GM23248 (cell line): ENCODE data around the gene IRS1. TPM values are rescaled to one million over a fixed set of nuclear protein-coding genes. Genes with fewer than 3 reads are reported as not detected.

Experiments used
- DNase-seq: peaks from one replicate; pipeline ENCODE4 v3.0.0-alpha.2; 2015
- H2AFZ ChIP-seq: fragments of 200-600 bp; sonication (generic); 2 replicates; pipeline ENCODE4 v1.6.1; 2016; ENCODE audit warnings: antibody characterized with exemption
- H3F3A ChIP-seq: fragments of 200-600 bp; sonication (generic); 2 replicates; pipeline ENCODE4 v1.6.1; 2016; ENCODE audit warnings: mild to moderate bottlenecking, antibody characterized with exemption, mixed run types; ENCODE audit not compliant: insufficient read depth
- H3K27ac ChIP-seq: fragments of 200-600 bp; sonication (generic); 2 replicates; pipeline ENCODE4 v1.5.1; 2016; ENCODE audit warnings: mild to moderate bottlenecking
- H3K27me3 ChIP-seq: fragments of 200-600 bp; sonication (generic); replicated peaks from 2 replicates; pipeline ENCODE4 v1.6.1; 2016; ENCODE audit warnings: mild to moderate bottlenecking; ENCODE audit not compliant: insufficient read depth
- H3K36me3 ChIP-seq: fragments of 200-600 bp; sonication (generic); 2 replicates; pipeline ENCODE4 v1.6.1; 2016; ENCODE audit warnings: low read depth, mild to moderate bottlenecking
- H3K4me1 ChIP-seq: fragments of 200-600 bp; sonication (generic); 2 replicates; pipeline ENCODE4 v1.6.1; 2016; ENCODE audit warnings: mild to moderate bottlenecking; ENCODE audit not compliant: insufficient read depth
- H3K4me2 ChIP-seq: fragments of 200-600 bp; sonication (generic); one replicate; pipeline ENCODE4 v1.6.1; 2016; ENCODE audit warnings: mild to moderate bottlenecking; ENCODE audit not compliant: unreplicated experiment
- H3K4me3 ChIP-seq: fragments of 200-600 bp; sonication (generic); 2 replicates; pipeline ENCODE4 v1.5.1; 2016; ENCODE audit warnings: mild to moderate bottlenecking
- H3K79me2 ChIP-seq: fragments of 200-600 bp; sonication (generic); 2 replicates; pipeline ENCODE4 v1.6.1; 2016; ENCODE audit warnings: mild to moderate bottlenecking; ENCODE audit not compliant: insufficient read depth
- H3K9ac ChIP-seq: fragments of 200-600 bp; sonication (generic); 2 replicates; pipeline ENCODE4 v1.6.1; 2016; ENCODE audit warnings: mild to moderate bottlenecking
- H3K9me2 ChIP-seq: fragments of 200-600 bp; sonication (generic); 2 replicates; pipeline ENCODE4 v1.6.1; 2016; ENCODE audit warnings: mixed run types, mild to moderate bottlenecking, moderate library complexity; ENCODE audit not compliant: insufficient read depth
- H3K9me3 ChIP-seq: fragments of 200-600 bp; sonication (generic); one replicate; pipeline ENCODE4 v1.6.1; 2017; ENCODE audit warnings: low read depth
- H4K20me1 ChIP-seq: fragments of 200-600 bp; sonication (generic); 2 replicates; pipeline ENCODE4 v1.6.0; 2016; ENCODE audit not compliant: insufficient read depth
- EZH2 ChIP-seq: fragments of 200-600 bp; sonication (generic); IDR thresholded peaks from 2 replicates; pipeline ENCODE4 v1.6.1; 2018; ENCODE audit warnings: antibody characterized with exemption, mild to moderate bottlenecking; ENCODE audit not compliant: insufficient read depth, poor library complexity, severe bottlenecking
- EZH2phosphoT487 ChIP-seq: fragments of 200-600 bp; sonication (generic); IDR thresholded peaks from 2 replicates; pipeline ENCODE4 v1.6.1; 2018; ENCODE audit warnings: antibody characterized with exemption, moderate library complexity, mild to moderate bottlenecking, low read depth; ENCODE audit not compliant: insufficient read depth
- WGBS, 2 experiments: methylation state at CpG; one replicate each; pipeline ENCODE4 v1.1.6; 2015 to 2017; ENCODE audit warnings: low lambda C conversion rate in 2 of 2, low coverage in 1 of 2; ENCODE audit errors: missing lambda C conversion rate in 2 of 2; 5-methylcytosine and 5-hydroxymethylcytosine counted together
- in situ Hi-C: fragments of 300-500 bp; cut with MboI; formaldehyde crosslinking; loops from 2 replicates; pipeline ENCODE4 v1.15.0; 2020
- polyA plus RNA-seq: library from polyadenylated mRNA; unstranded; fragments of >200 nt; fragmentation: Nextera tagmentation; extraction: Ambion mirVana; gene quantifications from 2 replicates; pipeline ENCODE4 v1.2.1, GENCODE V29; 2016
- total RNA-seq: library from RNA; depleted of rRNA; stranded (reverse); fragments of >200 nt; shearing (Covaris generic); gene quantifications from 2 replicates; pipeline ENCODE4 v1.2.3, GENCODE V29; 2014

The IRS1 gene
- total and polyA plus RNA-seq, 2 experiments from 2014 or later, result 8.4 to 18.8 TPM

GRCh38 chr2:226739545-226740030 is 60.0 kb downstream of the IRS1 start:
- 73% methylated on average over 6 of the region's 6 CpGs for WGBS, 2 experiments
- H3K27me3 ChIP-seq, result no peaks in the 10 kb centered on the region
- H3K4me1 ChIP-seq, result no peaks in the 10 kb centered on the region
- H3K27ac ChIP-seq, result no peak overlapping the region
- no peaks in the 10 kb centered on the region for H4K20me1 ChIP-seq
- in situ Hi-C loops, result no loop called here
- peaks cover 86% of the 10 kb centered on the region for H3K79me2 ChIP-seq
- no peak overlapping the region for H3K4me3 ChIP-seq
- H3K36me3 ChIP-seq, result peaks cover 20% of the 10 kb centered on the region
- no peak overlapping the region for H2AFZ ChIP-seq
- TF ChIP-seq EZH2 (no peak), EZH2phosphoT487 (no peak)
- H3K9me3 ChIP-seq, result no peaks in the 10 kb centered on the region
- no peak for DNase-seq
- H3K9ac ChIP-seq, result no peak overlapping the region
- 0 out of 2 replicates have a peak, but pooled peaks cover 4% of the 10 kb centered on the region for H3F3A ChIP-seq
- no peaks in the 10 kb centered on the region for H3K9me2 ChIP-seq
- no peak overlapping the region for H3K4me2 ChIP-seq

- TF ChIP-seq EZH2phosphoT487 (no peak), EZH2 (no peak)
- Histone ChIP-seq H4K20me1 (no peaks in the 10 kb centered on the region), H3K27ac (no peak overlapping the region)
Measured at GRCh38 chr2:226738821-226739544, 60.6 kb downstream of the IRS1 start.

GRCh38 chr2:226738191-226738820 is 61.3 kb downstream of the IRS1 start:
- no peaks in the 10 kb centered on the region for H3K27me3 ChIP-seq
- H3K4me1 ChIP-seq, result no peaks in the 10 kb centered on the region
- H3K9me3 ChIP-seq, result no peaks in the 10 kb centered on the region
- peaks cover 5% of the 10 kb centered on the region; the same call in 1 of the 2 replicates for H3F3A ChIP-seq
- H3K9ac ChIP-seq, result no peak overlapping the region
- H4K20me1 ChIP-seq, result no peaks in the 10 kb centered on the region
- WGBS, 2 experiments, result 97 to 98% methylated on average over 8 of the region's 8 CpGs
- H3K4me2 ChIP-seq, result no peak overlapping the region
- H3K9me2 ChIP-seq, result no peaks in the 10 kb centered on the region
- peaks cover 73% of the 10 kb centered on the region for H3K79me2 ChIP-seq
- H3K27ac ChIP-seq, result no peak overlapping the region
- in situ Hi-C loops, result no loop called here
- H3K4me3 ChIP-seq, result no peak overlapping the region
- no peak for DNase-seq
- peaks cover 28% of the 10 kb centered on the region for H3K36me3 ChIP-seq
- TF ChIP-seq EZH2phosphoT487 (no peak), EZH2 (no peak)
- H2AFZ ChIP-seq, result no peak overlapping the region

More at GRCh38 chr2:226738821-226739544, 60.6 kb downstream of the IRS1 start:
- H3K79me2 ChIP-seq, result peaks cover 80% of the 10 kb centered on the region
- H3K9ac ChIP-seq, result no peak overlapping the region
- H3K4me3 ChIP-seq, result no peak overlapping the region
- in situ Hi-C loops, result no loop called here
- no peaks in the 10 kb centered on the region for H3K9me2 ChIP-seq
- no peak overlapping the region for H3K4me2 ChIP-seq
- DNase-seq, result no peak
- 47 to 57% methylated on average over 6 of the region's 6 CpGs for WGBS, 2 experiments
- no peak overlapping the region for H2AFZ ChIP-seq
- peaks cover 26% of the 10 kb centered on the region for H3K36me3 ChIP-seq
- H3K9me3 ChIP-seq, result no peaks in the 10 kb centered on the region
- H3K27me3 ChIP-seq, result no peaks in the 10 kb centered on the region
- H3K4me1 ChIP-seq, result no peaks in the 10 kb centered on the region
- 0 out of 2 replicates have a peak, but pooled peaks cover 4% of the 10 kb centered on the region for H3F3A ChIP-seq

DNA sequence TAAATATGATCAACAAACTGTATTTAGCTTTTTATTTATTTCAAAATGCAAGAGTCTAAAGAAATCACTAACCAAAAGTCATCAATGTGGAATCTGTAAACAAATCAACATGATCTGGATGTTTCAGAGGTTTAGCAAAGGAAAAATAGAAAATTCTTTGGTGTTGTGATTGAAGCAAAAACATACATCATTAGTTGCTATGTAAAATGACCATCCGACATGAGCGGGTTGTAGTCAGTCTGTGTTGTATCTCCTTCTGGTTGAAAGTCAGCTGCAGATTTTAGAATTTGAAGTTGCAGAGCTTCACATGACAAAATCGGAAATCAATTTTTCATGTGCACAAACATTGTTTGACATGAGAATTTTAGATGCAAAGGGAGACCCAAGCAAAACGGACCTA is 63.2 kb downstream of the IRS1 start:
- H3K36me3 ChIP-seq, result peaks cover 28% of the 10 kb centered on the region
- H4K20me1 ChIP-seq, result no peaks in the 10 kb centered on the region
- no peak for DNase-seq
- H3K27me3 ChIP-seq, result no peaks in the 10 kb centered on the region
- peaks cover 54% of the 10 kb centered on the region for H3K79me2 ChIP-seq
- H2AFZ ChIP-seq, result no peak overlapping the region
- H3K9me3 ChIP-seq, result no peaks in the 10 kb centered on the region
- H3K9me2 ChIP-seq, result no peaks in the 10 kb centered on the region
- H3K9ac ChIP-seq, result no peak overlapping the region
- H3K4me3 ChIP-seq, result no peak overlapping the region
- H3K4me1 ChIP-seq, result no peaks in the 10 kb centered on the region
- H3K4me2 ChIP-seq, result no peak overlapping the region
- peaks cover 7% of the 10 kb centered on the region; the same call in 1 of the 2 replicates for H3F3A ChIP-seq
- no peak overlapping the region for H3K27ac ChIP-seq
- in situ Hi-C loops, result no loop called here
- 98% methylated on average over 4 of the region's 4 CpGs for WGBS, 2 experiments
- TF ChIP-seq EZH2 (no peak), EZH2phosphoT487 (no peak)
